Sigmoid colon (tissue), 4 donors: ENCODE data around the gene UBR3.

Experiments used
- EP300 ChIP-seq, 4 donors: sonication (generic); formaldehyde crosslinking; IDR thresholded peaks; one replicate each; pipeline ENCODE4 v1.6.1; 2017; ENCODE audit warnings: antibody characterized with exemption in 4 of 4
- POLR2A ChIP-seq, 2 donors: fragments of 450-650 bp; IDR thresholded peaks; one replicate each; pipeline ENCODE4 v1.6.1; 2016; ENCODE audit warnings: antibody characterized with exemption in 2 of 2, mild to moderate bottlenecking in 2 of 2, moderate library complexity in 2 of 2
- TF ChIP-seq, protein P1 (sequence below), 4 experiments: fragments of 450-650 bp in 3 of 4; fragments of 200-600 bp in 1 of 4; IDR thresholded peaks; one replicate each; pipeline ENCODE4 v1.5.1; 2016 to 2019; ENCODE audit warnings: antibody characterized with exemption in 4 of 4, mild to moderate bottlenecking in 3 of 4, moderate library complexity in 2 of 4

DNA sequence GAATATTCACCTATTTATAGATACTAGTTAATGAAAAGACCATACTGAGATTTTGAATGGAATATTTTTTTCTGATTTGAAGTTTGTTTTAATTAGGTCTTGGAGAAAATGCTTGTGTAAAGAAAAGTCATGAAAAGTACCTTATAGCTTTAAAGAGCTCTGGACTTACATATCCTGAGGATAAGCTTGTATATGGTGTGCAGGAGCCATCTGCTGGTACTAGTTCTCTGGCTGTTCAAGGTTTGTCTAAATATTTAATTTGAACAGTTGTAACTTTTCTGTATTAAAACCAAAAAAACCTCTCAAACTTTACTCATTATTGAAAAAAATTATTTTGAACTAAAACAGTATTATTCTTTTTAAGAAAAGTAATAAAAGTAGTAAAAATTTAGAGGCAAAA is 50.1 kb downstream of the UBR3 start:
- TF ChIP-seq, protein P1, sequence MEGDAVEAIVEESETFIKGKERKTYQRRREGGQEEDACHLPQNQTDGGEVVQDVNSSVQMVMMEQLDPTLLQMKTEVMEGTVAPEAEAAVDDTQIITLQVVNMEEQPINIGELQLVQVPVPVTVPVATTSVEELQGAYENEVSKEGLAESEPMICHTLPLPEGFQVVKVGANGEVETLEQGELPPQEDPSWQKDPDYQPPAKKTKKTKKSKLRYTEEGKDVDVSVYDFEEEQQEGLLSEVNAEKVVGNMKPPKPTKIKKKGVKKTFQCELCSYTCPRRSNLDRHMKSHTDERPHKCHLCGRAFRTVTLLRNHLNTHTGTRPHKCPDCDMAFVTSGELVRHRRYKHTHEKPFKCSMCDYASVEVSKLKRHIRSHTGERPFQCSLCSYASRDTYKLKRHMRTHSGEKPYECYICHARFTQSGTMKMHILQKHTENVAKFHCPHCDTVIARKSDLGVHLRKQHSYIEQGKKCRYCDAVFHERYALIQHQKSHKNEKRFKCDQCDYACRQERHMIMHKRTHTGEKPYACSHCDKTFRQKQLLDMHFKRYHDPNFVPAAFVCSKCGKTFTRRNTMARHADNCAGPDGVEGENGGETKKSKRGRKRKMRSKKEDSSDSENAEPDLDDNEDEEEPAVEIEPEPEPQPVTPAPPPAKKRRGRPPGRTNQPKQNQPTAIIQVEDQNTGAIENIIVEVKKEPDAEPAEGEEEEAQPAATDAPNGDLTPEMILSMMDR (IDR thresholded peaks at IDR 0.05), result no peak
- TF ChIP-seq POLR2A (IDR thresholded peaks at IDR 0.05), result no peak
- TF ChIP-seq EP300 (IDR thresholded peaks at IDR 0.05), result no peak
